Measurements from ENCODE around the gene TRMT11. TPM values are rescaled to one million over a fixed set of nuclear protein-coding genes. Genes with fewer than 3 reads are reported as not detected.
"Not testable (repeated sequence)": the region's sequence is repeated elsewhere in the genome, so short reads cannot be mapped to it uniquely, and the experiment has no call there.

Gene TRMT11
- total RNA-seq, 1 donor: 49.2 TPM

DNA sequence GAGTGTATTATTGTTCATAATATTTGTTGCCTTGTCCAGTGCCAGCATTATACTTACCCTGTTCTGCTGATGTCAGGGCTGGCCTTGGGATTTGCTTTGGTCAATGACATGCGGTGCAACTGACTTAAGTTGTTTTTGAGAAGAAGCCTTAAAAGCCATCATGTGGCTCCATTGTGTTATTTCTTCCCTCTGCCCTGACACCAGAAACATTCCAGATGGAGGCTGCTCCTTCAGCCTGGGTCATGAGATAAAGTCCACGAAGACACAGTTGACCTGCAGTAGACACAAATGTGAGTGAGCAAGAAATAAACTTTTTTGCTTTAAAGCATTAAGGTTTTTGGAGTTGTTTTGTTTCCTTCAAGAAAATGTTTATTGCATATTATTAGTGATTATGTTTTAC lies 37.3 kb upstream of the TRMT11 start:
- DNase-seq (ENCODE audit: low read depth): no peak
- no peak overlapping the region for H3K4me3 ChIP-seq (ENCODE audit: low read depth, low read length)
- TF ChIP-seq, protein P1, sequence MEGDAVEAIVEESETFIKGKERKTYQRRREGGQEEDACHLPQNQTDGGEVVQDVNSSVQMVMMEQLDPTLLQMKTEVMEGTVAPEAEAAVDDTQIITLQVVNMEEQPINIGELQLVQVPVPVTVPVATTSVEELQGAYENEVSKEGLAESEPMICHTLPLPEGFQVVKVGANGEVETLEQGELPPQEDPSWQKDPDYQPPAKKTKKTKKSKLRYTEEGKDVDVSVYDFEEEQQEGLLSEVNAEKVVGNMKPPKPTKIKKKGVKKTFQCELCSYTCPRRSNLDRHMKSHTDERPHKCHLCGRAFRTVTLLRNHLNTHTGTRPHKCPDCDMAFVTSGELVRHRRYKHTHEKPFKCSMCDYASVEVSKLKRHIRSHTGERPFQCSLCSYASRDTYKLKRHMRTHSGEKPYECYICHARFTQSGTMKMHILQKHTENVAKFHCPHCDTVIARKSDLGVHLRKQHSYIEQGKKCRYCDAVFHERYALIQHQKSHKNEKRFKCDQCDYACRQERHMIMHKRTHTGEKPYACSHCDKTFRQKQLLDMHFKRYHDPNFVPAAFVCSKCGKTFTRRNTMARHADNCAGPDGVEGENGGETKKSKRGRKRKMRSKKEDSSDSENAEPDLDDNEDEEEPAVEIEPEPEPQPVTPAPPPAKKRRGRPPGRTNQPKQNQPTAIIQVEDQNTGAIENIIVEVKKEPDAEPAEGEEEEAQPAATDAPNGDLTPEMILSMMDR (IDR thresholded peaks at IDR 0.05; ENCODE audit: insufficient read depth, low read depth, low read length): no peak

DNA sequence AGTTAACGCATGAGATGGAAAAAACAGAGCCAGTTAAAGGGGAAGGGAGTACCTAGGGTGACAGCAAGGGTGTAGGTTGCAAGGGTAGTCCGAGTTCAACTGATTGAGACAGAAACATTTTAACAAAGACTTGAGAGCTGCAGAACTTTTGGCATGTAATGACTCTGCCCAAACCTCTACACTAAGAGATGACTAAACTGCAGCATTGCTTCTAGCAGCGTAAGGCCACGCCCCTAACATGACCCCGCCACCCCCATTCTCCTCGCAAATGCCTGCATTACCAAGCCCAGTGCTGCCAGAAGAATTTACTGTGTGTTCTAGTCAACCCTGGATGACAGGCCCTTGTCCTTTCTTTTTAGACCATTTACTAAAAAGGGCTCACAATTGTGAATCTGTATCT lies 36.0 kb upstream of the TRMT11 start:
- no peak overlapping the region for H3K4me3 ChIP-seq (ENCODE audit: low read depth, low read length)
- TF ChIP-seq, protein P1 (IDR thresholded peaks at IDR 0.05; ENCODE audit: insufficient read depth, low read depth, low read length): no peak
- peak; percentile 65 for DNase-seq (ENCODE audit: low read depth)

DNA sequence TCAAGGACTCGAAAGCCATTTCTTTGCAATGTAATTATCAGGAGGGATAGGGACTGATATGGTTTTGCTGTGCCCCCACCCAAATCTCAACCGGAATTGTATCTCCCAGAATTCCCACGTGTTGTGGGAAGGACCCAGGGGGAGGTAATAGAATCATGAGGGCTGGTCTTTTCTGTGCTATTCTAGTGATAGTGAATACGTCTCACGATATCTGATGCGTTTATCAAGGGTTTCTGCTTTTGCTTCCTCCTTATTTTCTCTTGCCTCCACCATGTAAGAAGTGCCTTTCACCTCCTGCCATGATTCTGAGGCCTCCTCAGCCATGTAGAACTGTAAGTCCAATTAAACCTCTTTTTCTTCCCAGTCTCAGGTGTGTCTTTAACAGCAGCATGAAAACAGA lies 35.6 kb upstream of the TRMT11 start:
- not testable (repeated sequence) for DNase-seq (ENCODE audit: low read depth); H3K4me3 ChIP-seq (ENCODE audit: low read depth, low read length)

DNA sequence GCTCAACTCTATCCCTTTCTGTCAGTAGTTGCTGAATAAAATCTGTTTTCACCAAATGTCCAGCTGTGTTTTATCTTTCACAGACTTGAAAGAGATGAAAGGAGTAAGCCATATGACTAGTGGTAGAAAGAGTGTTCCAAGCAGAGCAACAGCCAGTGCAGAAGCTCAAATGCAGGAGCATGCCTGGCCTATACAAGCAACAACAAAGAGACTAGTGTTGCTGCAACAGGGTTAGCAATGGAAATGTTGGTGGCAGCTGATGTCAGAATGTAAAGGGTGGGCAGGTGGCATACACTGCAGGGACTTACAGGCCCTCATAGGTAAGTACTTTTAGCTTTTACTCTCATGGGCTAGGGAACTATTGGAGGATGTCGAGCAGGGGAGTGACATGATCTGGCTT lies 35.0 kb upstream of the TRMT11 start:
- TF ChIP-seq, protein P1 (IDR thresholded peaks at IDR 0.05; ENCODE audit: insufficient read depth, low read depth, low read length): no peak
- DNase-seq (ENCODE audit: low read depth): peak; percentile 14
- no peak overlapping the region for H3K4me3 ChIP-seq (ENCODE audit: low read depth, low read length)

DNA sequence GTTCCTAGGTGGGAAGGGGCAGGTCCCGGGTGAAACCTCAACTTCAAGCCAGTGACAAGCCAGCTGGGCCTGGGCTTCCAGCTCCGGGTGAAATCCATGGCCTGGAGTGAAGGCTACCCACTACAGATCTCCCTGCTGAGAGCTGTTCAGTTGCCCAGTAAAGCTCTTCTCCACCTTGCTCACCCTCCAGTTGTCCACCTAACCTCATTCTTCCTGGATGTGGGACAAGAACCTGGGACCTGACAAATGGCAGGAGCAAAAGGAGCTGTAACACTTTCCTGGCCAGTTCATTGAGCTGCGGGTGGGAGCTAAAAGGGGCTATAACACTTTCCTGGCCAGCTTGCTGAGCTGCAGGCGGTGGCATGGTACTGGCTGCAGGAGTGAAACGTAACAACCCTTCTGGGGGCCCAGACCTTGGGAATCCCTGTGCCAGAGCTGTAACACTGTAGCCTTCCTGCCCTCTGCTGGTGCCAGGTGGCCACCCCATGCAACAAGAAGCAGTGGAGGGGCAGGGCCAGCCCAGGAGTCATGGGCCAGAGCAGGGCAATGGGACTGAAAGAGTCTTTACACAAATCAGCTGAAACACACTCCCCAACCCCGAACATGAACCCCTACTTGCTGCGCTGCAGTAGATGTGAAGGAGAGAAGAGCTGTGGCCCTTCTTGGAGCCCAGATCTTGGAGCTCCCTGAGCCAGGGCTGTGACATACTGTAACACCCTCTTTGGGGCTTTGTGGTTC lies 33.4 kb upstream of the TRMT11 start:
- TF ChIP-seq, protein P1 (IDR thresholded peaks at IDR 0.05; ENCODE audit: insufficient read depth, low read depth, low read length): peak; percentile 52
- peak; percentile 40 for DNase-seq (ENCODE audit: low read depth)

DNA sequence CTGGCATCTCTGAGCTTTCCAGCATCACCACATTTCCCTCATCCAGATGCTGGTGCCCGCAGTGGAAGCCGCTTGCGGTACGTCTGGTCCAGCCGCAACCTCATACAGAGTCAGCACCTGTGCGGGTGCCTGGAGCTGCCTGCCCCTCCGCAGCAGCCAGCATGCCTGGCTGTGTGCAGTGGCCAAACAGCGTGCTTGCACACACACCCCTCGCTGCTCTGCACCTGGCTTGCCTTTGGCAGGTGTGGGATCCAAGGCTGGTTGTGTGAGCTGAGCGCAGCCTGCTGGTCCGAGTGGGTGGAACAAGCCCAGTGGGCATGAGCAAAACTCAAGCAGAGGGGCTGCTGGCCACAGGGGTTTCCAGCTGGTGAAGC lies 32.9 kb upstream of the TRMT11 start:
- TF ChIP-seq, protein P1 (IDR thresholded peaks at IDR 0.05; ENCODE audit: insufficient read depth, low read depth, low read length): peak; percentile 27
- no peak overlapping the region for H3K4me3 ChIP-seq (ENCODE audit: low read depth, low read length)
- no peak for DNase-seq (ENCODE audit: low read depth)

More for the DNA sequence above, 33.4 kb upstream of the TRMT11 start:
- H3K4me3 ChIP-seq (ENCODE audit: low read depth, low read length): no peak overlapping the region

DNA sequence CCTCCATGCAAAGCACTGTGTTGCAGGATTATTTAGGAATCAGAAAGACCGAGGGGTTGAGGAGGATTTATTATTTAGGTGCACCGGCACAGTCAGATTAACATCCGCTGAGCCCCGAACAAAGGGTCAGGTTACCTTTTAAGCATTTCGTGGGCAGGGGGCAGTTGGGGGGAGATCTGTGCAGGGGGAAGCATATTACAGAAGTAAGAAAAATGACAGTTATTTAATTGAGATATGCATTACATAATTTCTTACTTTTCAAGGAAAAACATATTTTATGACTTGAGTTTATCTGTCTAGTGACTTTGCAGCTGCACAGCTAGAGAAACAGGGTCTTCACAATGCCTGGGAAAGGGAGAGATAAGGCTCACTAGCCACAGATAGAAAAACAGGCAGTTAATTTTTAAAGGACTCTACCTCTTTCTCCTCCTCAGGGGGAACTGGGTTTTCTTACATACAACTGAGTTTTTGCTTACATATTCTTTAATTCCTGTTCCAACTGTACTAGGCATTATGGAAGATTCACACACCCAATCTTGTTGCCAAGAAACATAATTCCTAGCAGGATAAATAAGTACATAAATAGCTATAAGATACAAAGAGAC lies 31.5 kb upstream of the TRMT11 start:
- H3K4me3 ChIP-seq (ENCODE audit: low read depth, low read length): no peak overlapping the region
- TF ChIP-seq, protein P1 (IDR thresholded peaks at IDR 0.05; ENCODE audit: insufficient read depth, low read depth, low read length): no peak
- no peak for DNase-seq (ENCODE audit: low read depth)
